T-helper 22 cell (primary cell): Measurements from ENCODE around the gene TTLL4.

ENCODE experiments used
- DNase-seq: peaks from one replicate; pipeline ENCODE4 v3.0.0-alpha.2; 2020; ENCODE audit warnings: low read depth

The TTLL4 gene

DNA sequence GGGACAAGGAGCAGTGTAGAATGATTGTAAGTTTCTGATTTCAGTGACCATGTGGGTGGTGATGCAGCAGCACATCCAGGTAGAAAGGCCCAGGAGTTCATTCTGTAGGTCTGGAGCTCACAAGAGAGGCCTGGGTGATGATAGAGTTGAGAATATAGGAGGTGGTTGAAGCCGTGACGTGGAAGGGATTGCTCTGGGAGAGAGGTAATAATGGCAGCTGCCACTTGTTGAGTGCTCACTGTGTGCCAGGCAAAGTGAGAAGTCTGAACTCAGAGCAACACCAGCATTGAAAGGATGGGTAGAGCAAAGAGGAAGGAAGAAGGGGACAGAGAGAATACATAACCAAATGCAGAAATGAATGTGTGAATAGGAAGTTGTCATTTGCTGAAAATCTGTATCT lies 3.3 kb downstream of the TTLL4 start:
- DNase-seq: no peak

DNA sequence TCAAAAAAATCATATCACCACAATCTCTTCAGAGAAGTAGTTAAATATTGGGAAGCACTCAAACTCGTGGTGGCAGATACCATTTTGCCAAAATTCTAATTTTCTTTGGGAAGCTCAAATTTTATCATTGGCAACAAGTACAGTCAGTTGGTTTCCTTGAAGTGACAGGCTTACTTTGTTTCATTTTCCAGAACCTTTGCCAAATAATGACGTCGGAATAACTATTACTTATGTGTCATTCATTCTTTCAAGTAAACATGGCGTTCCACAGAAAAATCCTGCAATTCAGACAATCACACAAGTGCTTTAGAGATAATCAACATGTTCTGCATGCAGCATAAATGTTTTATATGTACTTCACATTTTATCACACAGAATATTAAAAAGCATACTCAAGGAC lies 5.4 kb downstream of the TTLL4 start:
- DNase-seq: no peak

- no peak for DNase-seq
Observed at GRCh38 chr2:218717262-218717661, 6.6 kb downstream of the TTLL4 start.

- no peak for DNase-seq
Observed at GRCh38 chr2:218718058-218718457, 7.4 kb downstream of the TTLL4 start.

DNA sequence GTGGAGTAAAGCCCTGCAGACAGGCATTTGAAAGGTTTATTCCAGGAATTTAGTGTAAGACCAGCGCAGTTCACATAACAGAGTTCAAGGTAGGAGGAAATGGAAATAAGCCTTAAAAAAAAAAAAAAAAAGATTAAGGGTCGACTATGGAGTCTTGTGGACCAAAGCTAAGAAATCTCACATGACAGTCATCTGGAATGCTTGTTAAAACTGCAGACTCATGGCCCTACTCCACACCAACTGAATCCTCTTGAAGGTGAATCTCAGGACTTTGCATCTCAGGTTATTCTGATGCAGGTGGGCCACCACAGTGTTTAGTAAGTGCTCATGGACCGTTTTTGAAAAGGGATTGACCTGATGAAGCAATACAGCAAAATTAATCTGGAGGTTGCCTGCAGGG lies 8.8 kb downstream of the TTLL4 start:
- DNase-seq: no peak

DNA sequence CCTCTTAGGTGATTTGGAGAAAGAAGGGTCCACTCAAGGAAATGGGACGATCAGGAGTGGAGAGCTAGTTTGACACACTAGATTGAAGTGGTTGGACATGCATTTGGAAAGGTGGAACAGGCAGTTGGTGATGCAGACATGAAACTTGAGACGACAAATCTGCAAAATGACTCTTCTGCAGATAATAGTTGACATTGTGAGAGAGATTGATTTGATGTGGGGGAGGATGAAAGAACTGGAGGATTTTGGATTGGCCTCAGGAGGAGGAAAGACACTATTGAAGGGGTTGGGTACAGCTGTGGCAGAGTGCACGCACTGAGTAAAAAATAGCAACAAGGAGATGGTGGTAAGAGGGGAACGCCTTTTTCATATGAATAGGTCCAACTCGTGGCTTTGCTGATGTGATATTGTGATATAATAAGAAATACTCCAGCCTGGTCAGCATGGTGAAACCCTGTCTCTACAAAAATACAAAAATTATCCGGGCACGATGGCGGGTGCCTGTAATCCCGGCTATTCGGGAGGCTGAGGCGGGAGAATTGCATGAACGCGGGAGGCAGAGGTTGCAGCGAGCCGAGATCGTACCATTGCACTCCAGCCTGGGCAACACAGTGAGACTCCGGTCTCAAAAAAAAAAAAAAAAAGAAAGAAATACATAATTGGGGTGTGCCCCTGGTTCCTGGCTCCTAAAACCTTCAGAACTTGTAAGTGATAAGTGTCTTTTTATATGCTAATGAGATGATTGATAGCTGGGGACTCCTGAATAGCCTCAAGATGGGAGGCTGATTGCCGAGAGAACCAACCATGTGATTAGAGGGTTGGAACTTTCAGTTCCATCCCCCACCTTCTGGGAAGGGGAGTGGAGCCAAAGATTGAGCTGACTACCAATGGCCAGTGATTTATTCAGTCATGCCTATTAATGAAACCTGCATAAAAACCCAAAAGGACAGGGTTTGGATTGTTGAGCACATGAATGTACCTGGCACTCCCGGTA lies 9.7 kb downstream of the TTLL4 start:
- no peak for DNase-seq

- DNase-seq: no peak
Observed at GRCh38 chr2:218721488-218721887, 10.9 kb downstream of the TTLL4 start.

- DNase-seq: no peak
Observed at GRCh38 chr2:218721934-218722333, 11.3 kb downstream of the TTLL4 start.

GRCh38 chr2:218722419-218722818 lies 11.8 kb downstream of the TTLL4 start:
- DNase-seq: no peak

GRCh38 chr2:218722876-218723785 lies 12.5 kb downstream of the TTLL4 start:
- DNase-seq: no peak

DNA sequence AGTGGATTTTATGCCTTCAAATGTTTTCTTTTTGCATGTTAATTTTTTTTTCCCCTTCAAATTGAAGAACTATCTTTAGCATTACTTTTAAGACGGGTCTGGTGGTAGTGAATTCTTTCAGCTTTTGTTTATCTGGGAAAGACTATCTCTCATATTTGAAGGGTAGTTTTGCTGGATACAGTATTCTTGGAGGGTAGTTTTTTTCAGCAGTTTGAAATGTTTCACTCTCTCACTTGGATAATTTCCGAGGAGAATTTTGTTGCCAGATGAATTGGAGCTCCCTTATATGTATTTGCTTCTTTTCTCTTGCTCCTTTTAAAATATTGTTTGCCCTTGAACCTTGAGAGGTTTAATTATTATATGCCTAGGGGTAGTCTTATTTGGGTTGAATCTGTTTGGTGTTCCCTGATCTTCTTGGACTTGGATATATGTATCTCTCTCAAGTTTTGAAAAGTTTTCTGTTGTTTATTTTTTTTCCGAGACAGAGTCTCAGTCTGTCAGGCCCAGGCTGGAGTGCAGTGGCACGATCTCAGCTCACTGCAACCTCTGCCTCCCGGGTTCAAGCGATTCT lies 15.5 kb downstream of the TTLL4 start:
- DNase-seq: no peak

DNA sequence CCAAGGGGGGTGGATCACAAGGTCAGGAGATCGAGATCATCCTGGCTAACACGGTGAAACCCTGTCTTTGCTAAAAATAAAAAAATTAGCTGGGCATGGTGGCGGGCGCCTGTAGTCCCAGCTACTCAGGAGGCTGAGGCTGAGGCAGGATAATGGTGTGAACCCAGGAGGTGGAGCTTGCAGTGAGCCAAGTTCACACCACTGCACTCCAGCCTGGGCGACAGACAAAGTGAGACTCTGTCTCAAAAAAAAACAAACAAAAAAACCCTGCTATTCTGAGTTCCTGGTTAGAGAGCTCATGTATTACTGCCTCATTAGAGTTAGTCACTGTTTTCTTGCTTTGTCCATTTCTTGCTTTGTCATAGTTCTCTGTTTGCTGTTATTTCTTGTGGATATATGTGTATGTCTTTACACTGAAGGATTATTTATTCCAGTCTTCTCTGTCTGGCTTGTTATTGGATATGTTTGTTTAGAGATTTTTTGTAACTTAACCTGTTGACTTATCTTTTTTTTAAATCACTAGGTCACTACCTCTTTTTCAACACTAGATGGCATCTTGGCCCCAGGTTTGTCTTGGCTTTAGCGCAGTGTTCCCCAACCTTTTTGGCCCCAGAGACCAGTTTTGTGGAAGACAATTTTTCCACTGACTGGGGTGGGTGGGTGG lies 17.0 kb downstream of the TTLL4 start:
- no peak for DNase-seq

DNA sequence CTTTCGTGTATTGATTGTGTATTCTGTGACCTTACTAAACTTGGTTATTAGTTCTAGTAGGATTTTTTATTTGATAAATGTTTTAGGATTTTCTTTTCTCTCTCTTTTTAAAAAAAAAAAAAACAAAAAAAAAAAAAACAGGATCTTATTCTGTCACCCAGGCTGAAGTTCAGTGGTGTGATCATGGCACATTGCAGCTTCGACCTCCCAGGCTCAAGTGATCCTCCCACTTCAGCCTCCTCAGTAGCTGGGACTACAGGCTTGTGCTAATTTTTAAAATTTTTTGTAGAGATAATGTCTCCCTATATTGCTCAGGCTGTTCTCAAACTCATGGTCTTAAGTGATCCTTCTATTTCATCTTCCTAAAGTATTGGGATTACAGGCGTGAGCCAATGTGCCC lies 19.0 kb downstream of the TTLL4 start:
- DNase-seq: no peak

DNA sequence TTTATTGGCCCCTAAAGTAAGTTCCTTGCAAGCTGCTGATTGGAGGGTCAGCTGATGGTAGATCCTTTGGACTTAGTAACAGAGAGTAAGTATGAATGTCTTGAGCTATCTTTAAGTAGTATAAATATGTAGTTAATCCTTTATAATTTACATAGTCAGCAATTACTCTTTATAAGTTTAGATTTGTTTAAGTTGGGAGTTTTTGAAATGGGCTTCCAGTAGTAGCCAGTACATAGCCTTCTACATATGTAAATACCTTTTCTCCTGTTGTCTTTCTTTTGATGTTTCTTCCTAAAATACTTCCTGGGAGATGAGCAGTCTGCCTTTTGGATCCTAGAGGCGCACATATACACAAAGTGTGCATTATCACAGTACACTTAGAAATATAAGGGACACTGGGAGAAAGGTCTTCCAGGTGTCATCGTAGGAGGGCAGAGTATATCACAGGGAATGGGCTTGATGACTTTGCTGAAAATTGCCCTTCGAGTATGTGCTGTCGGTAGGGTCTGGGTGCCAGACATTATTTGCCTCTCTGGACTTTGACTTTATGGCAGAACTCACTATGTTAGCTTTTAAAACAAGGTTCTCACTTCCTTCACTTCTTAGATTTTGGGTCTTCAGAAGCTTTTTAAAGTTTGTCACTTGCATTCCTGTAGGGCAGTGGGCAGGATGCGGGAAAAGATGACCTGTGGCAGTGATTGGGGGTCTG lies 21.6 kb downstream of the TTLL4 start:
- no peak for DNase-seq

DNA sequence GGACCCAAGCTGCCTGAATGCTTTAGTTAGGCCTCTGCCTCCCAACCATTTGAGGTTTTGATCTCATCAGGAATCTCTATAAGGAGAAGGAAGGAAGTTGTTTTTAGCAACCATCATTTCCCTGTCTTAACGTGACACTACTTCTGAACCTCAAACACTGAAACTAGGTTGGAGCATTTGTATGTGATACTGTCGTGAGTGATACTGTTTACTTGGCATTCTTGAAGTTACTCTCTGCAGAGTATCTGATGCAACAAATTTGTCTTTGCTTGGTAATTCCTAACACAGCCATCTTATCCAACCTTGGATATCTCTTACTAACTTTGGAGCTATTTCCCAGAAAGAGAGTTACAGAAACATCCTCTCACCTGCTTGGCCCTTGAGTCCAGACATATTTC lies 22.1 kb downstream of the TTLL4 start:
- DNase-seq: no peak

DNA sequence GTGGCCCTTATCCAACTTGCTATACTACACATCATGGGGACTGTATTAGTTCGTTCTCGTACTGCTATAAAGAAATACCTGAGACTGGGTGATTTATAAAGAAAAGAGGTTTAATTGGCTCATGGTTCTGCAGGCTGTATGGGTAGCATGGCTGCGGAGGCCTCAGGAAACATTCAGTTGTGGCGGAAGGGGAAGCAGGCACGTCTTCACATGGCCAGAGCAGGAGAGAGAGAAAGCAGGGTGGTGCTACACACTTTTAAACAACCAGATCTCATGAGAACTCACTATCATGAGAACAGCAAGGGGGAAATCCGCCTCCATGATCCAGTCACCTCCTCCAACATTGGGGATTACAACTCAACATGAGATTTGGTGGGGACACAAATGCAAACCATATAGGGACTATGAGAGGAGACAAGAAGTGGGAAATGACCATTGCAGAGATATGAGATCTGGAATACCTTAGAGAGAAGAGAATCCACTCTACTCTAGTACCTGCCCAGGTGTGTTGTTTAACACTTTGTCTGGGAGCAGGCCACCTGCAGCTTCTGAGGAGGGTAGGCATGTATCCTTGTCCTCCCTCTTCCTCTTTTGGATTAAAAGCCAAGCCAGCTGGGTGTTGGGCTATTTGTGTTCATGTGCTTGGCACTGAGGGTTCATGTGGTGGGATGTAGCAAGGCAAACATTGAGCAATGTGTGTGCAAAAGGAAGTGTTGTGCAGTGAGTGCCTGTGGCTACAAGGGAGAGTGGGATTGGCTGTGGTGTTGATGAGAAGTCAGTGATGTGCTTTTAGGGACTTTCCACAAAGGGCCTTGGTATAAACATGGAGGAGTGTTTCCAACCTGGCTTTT lies 22.8 kb downstream of the TTLL4 start:
- DNase-seq: no peak

GRCh38 chr2:218734190-218734975 lies 23.7 kb downstream of the TTLL4 start:
- DNase-seq: no peak

GRCh38 chr2:218736531-218736930 lies 25.9 kb downstream of the TTLL4 start:
- DNase-seq: no peak

GRCh38 chr2:218743068-218743467 lies 32.4 kb downstream of the TTLL4 start:
- DNase-seq: no peak

DNA sequence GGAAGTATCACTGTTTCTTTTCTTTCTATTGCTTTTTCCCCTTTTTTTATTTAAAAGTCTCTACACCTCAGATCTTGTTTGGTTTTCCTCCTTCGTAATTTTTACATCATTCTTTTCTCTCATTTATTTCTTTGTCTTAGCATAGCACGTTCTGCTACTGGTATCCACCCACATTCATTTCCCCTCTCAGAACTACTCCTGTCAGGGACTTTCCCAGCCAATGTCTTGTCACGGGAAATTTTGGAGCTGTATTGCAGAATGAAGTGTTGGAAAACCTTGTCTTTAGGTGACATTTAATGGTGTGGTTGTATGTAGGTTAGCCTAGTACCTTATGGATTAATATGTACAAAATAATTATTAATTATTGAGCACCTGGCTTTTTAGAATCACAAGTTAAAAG lies 34.0 kb downstream of the TTLL4 start:
- no peak for DNase-seq
